Gastrocnemius medialis (tissue), 4 donors: ENCODE data around the gene GALP. TPM values are rescaled to one million over a fixed set of nuclear protein-coding genes. Genes with fewer than 3 reads are reported as not detected.
"Not testable (repeated sequence)": the region's sequence is repeated elsewhere in the genome, so short reads cannot be mapped to it uniquely, and the experiment has no call there.

ENCODE experiments used
- ATAC-seq, 2 donors: fragments of 150-250 bp; one replicate each; pipeline ENCODE4 v1.9.1; 2016
- DNase-seq, 2 donors: peaks; one replicate each; pipeline ENCODE4 v3.0.0-alpha.2; 2019
- H3K27ac ChIP-seq, 4 donors: fragments of 200-600 bp; sonication (generic); 1 replicate in 1 of 4; 2 replicates in 3 of 4; pipeline ENCODE4 v1.5.1; 2016 to 2018; ENCODE audit warnings: mild to moderate bottlenecking in 2 of 4, moderate library complexity in 1 of 4
- H3K27me3 ChIP-seq, 3 donors: fragments of 200-600 bp; sonication (generic) in 2 of 3; 1 replicate in 1 of 3; 2 replicates in 2 of 3; pipeline versions ENCODE4 v1.5.1 to v1.6.0; 2016 to 2019; ENCODE audit warnings: mild to moderate bottlenecking in 1 of 3, moderate library complexity in 1 of 3
- H3K36me3 ChIP-seq, 2 donors: fragments of 200-600 bp; sonication (generic) in 1 of 2; one replicate each; pipeline ENCODE4 v1.5.1; 2017 to 2018
- H3K4me1 ChIP-seq, 2 donors: fragments of 200-600 bp; sonication (generic) in 1 of 2; one replicate each; pipeline ENCODE4 v1.5.1; 2016 to 2017; ENCODE audit warnings: mild to moderate bottlenecking in 2 of 2
- H3K4me3 ChIP-seq, 4 donors: fragments of 200-600 bp; sonication (generic) in 3 of 4; 1 replicate in 1 of 4; 2 replicates in 3 of 4; pipeline ENCODE4 v1.5.1; 2016 to 2019; ENCODE audit warnings: mild to moderate bottlenecking in 2 of 4
- H3K9me3 ChIP-seq, 3 donors: fragments of 200-600 bp; sonication (generic) in 2 of 3; 1 replicate in 1 of 3; 2 replicates in 2 of 3; pipeline ENCODE4 v1.5.1; 2016 to 2019
- CTCF ChIP-seq, 5 experiments: fragments of 450-650 bp in 3 of 5; fragments of 200-600 bp in 2 of 5; sonication (generic) in 2 of 5; IDR thresholded peaks in 4 of 5; conservative IDR thresholded peaks in 1 of 5; 1 replicate in 4 of 5; 2 replicates in 1 of 5; pipeline ENCODE4 v1.5.1; 2016 to 2019; ENCODE audit warnings: antibody characterized with exemption in 5 of 5, mild to moderate bottlenecking in 3 of 5, moderate library complexity in 3 of 5
- POLR2A ChIP-seq, 2 donors: fragments of 450-650 bp; IDR thresholded peaks; one replicate each; pipeline ENCODE4 v1.6.1; 2017; ENCODE audit warnings: antibody characterized with exemption in 2 of 2, mild to moderate bottlenecking in 2 of 2, moderate library complexity in 2 of 2
- in situ Hi-C, 4 donors: fragments of 200-750 bp; cut with MboI; loops; one replicate each; pipeline versions ENCODE4 v1.15.0 to v1.8.0; 2017; ENCODE audit warnings: low sequenced_read_pairs in 4 of 4
- intact Hi-C: fragments of 100-400 bp; cut with DNase I; formaldehyde crosslinking; loops from one replicate; pipeline ENCODE4 v1.15.1; 2023; ENCODE audit warnings: low total_unique reads
- total RNA-seq, 4 donors: library from RNA; depleted of rRNA; stranded (reverse); fragments of >200 nt; gene quantifications; one replicate each; pipeline versions ENCODE4 v1.1.0 to v1.2.3, GENCODE V29; 2016

The GALP gene
- total RNA-seq, 4 donors from 2014 or later: not detected

- ATAC-seq (no peak), DNase-seq (no peak)
- Histone ChIP-seq H3K36me3 (no peaks in the 10 kb centered on the region), H3K4me1 (no peaks in the 10 kb centered on the region), H3K4me3 (no peak overlapping the region), H3K27me3 (peaks cover 0 to 11% (median 3%) of the 10 kb centered on the region in 3 donors), H3K27ac (no peak overlapping the region), H3K9me3 (no peaks in the 10 kb centered on the region)
- intact Hi-C loops (no loop called here), in situ Hi-C loops (no loop called here)
- TF ChIP-seq POLR2A (IDR thresholded peaks at IDR 0.05) (no peak), CTCF (IDR thresholded peaks at IDR 0.05 in 4 of 5, conservative IDR thresholded peaks at IDR 0.05 in 1 of 5) (no peak)
Measured at GRCh38 chr19:56174086-56174485, 1.7 kb upstream of the GALP start.

- in situ Hi-C loops (no loop called here), intact Hi-C loops (no loop called here)
- Histone ChIP-seq H3K4me3 (no peak overlapping the region), H3K9me3 (no peaks in the 10 kb centered on the region), H3K27ac (no peak overlapping the region), H3K4me1 (no peaks in the 10 kb centered on the region), H3K36me3 (no peaks in the 10 kb centered on the region), H3K27me3 (peaks cover 0 to 11% (median 3%) of the 10 kb centered on the region in 3 donors)
- DNase-seq (no peak), ATAC-seq (no peak)
- TF ChIP-seq POLR2A (IDR thresholded peaks at IDR 0.05) (no peak), CTCF (IDR thresholded peaks at IDR 0.05 in 4 of 5, conservative IDR thresholded peaks at IDR 0.05 in 1 of 5) (no peak)
Measured at GRCh38 chr19:56174550-56174949, 1.3 kb upstream of the GALP start.

DNA sequence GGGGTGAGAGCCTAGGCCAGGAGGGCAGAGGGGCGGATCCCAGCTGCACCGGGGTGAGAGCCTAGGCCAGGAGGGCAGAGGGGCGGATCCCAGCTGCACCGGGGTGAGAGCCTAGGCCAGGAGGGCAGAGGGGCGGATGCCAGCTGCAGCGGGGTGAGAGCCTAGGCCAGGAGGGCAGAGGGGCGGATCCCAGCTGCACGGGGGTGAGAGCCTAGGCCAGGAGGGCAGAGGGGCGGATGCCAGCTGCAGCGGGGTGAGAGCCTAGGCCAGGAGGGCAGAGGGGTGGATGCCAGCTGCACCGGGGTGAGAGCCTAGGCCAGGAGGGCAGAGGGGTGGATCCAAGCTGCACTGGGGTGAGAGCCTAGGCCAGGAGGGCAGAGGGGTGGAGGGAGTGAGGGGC lies 502 bp downstream of the GALP start:
- ATAC-seq, H3K36me3 ChIP-seq, H3K4me3 ChIP-seq, H3K27ac ChIP-seq, in situ Hi-C loops, DNase-seq, intact Hi-C loops, H3K9me3 ChIP-seq, H3K4me1 ChIP-seq: not testable (repeated sequence)
- peaks cover 0 to 11% (median 3%) of the 10 kb centered on the region in 3 donors for H3K27me3 ChIP-seq

- Histone ChIP-seq H3K4me3 (no peak overlapping the region), H3K27ac (no peak overlapping the region), H3K36me3 (no peaks in the 10 kb centered on the region), H3K9me3 (no peaks in the 10 kb centered on the region), H3K27me3 (peaks cover 0 to 11% (median 3%) of the 10 kb centered on the region in 3 donors), H3K4me1 (no peaks in the 10 kb centered on the region)
- intact Hi-C loops (no loop called here), in situ Hi-C loops (no loop called here)
- DNase-seq (no peak), ATAC-seq (no peak)
- no peak for TF ChIP-seq CTCF (IDR thresholded peaks at IDR 0.05 in 4 of 5, conservative IDR thresholded peaks at IDR 0.05 in 1 of 5)
- TF ChIP-seq POLR2A (IDR thresholded peaks at IDR 0.05): no peak
Measured at GRCh38 chr19:56176881-56177280, 1.1 kb downstream of the GALP start.

GRCh38 chr19:56177564-56178243 lies 1.9 kb downstream of the GALP start:
- H3K4me1 ChIP-seq: no peaks in the 10 kb centered on the region
- H3K27ac ChIP-seq: no peak overlapping the region
- intact Hi-C loops: no loop called here
- DNase-seq: no peak
- ATAC-seq: no peak
- no peaks in the 10 kb centered on the region for H3K9me3 ChIP-seq
- in situ Hi-C loops: no loop called here
- peaks cover 0 to 11% (median 3%) of the 10 kb centered on the region in 3 donors for H3K27me3 ChIP-seq
- no peaks in the 10 kb centered on the region for H3K36me3 ChIP-seq
- no peak for TF ChIP-seq POLR2A (IDR thresholded peaks at IDR 0.05)
- no peak for TF ChIP-seq CTCF (IDR thresholded peaks at IDR 0.05 in 4 of 5, conservative IDR thresholded peaks at IDR 0.05 in 1 of 5)
- H3K4me3 ChIP-seq: no peak overlapping the region
